Ishikawa (cell line): ENCODE measurements around the gene SPATA6L.

ENCODE experiments used
- CEBPB ChIP-seq: IDR thresholded peaks from 2 replicates; pipeline ENCODE4 v1.6.1; 2012
- EGR1 ChIP-seq: IDR thresholded peaks from 2 replicates; pipeline ENCODE4 v1.6.1; 2012
- EP300 ChIP-seq: IDR thresholded peaks from 2 replicates; pipeline ENCODE4 v1.6.1; 2012; ENCODE audit warnings: borderline replicate concordance
- FOXM1 ChIP-seq: IDR thresholded peaks from 2 replicates; pipeline ENCODE4 v1.6.1; 2012; ENCODE audit warnings: low read depth, borderline replicate concordance
- RAD21 ChIP-seq: IDR thresholded peaks from 2 replicates; pipeline ENCODE4 v1.6.1; 2012; ENCODE audit warnings: low read depth
- TAF1 ChIP-seq: IDR thresholded peaks from 2 replicates; pipeline ENCODE4 v1.6.1; 2012; ENCODE audit warnings: low read depth, mild to moderate bottlenecking
- TCF12 ChIP-seq: IDR thresholded peaks from 2 replicates; pipeline ENCODE4 v1.6.1; 2012; ENCODE audit warnings: low read depth
- TEAD4 ChIP-seq: IDR thresholded peaks from 2 replicates; pipeline ENCODE4 v1.6.1; 2012
- TF ChIP-seq, protein P1 (sequence below): IDR thresholded peaks from 2 replicates; pipeline ENCODE4 v1.6.1; 2012; ENCODE audit warnings: low read depth, mild to moderate bottlenecking
- TF ChIP-seq, protein P2 (sequence below): IDR thresholded peaks from 2 replicates; pipeline ENCODE4 v1.6.1; 2012

DNA sequence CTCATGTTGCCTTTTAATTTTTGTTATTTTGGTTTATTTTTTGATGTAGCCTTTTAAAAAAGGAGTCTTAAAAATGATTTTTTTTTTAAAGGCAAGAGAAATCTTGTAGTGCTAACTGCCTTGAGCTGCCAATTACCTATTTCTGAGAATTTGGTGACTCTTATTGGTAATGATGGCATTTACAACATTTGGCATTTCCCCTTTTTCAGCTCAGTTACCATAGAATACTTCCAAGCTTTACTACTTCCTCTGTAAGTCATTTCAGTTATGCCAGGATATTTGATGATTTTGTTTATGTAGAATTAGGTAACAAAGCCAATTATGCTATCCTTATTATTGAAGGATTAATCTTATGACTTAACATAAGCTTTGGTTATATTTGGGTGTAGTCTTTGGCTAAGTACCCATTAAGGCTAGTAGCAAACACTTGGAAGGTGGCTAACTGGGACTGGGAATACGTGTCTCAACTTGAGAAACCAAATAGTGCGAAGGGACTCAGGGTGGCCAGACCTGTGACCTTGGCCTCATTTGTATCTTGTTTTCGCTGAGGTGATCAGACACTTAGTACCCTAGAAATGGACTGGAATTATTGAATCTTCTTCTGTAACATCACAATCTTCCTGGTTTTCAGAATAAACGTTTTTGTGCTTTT is 40.8 kb upstream of the SPATA6L start:
- TF ChIP-seq EP300, result no peak
- TF ChIP-seq TCF12, result no peak
- TF ChIP-seq, protein P1, sequence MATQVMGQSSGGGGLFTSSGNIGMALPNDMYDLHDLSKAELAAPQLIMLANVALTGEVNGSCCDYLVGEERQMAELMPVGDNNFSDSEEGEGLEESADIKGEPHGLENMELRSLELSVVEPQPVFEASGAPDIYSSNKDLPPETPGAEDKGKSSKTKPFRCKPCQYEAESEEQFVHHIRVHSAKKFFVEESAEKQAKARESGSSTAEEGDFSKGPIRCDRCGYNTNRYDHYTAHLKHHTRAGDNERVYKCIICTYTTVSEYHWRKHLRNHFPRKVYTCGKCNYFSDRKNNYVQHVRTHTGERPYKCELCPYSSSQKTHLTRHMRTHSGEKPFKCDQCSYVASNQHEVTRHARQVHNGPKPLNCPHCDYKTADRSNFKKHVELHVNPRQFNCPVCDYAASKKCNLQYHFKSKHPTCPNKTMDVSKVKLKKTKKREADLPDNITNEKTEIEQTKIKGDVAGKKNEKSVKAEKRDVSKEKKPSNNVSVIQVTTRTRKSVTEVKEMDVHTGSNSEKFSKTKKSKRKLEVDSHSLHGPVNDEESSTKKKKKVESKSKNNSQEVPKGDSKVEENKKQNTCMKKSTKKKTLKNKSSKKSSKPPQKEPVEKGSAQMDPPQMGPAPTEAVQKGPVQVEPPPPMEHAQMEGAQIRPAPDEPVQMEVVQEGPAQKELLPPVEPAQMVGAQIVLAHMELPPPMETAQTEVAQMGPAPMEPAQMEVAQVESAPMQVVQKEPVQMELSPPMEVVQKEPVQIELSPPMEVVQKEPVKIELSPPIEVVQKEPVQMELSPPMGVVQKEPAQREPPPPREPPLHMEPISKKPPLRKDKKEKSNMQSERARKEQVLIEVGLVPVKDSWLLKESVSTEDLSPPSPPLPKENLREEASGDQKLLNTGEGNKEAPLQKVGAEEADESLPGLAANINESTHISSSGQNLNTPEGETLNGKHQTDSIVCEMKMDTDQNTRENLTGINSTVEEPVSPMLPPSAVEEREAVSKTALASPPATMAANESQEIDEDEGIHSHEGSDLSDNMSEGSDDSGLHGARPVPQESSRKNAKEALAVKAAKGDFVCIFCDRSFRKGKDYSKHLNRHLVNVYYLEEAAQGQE, result no peak
- TF ChIP-seq FOXM1, result no peak
- TF ChIP-seq TEAD4, result no peak
- TF ChIP-seq CEBPB, result no peak
- no peak for TF ChIP-seq TAF1
- TF ChIP-seq, protein P2, sequence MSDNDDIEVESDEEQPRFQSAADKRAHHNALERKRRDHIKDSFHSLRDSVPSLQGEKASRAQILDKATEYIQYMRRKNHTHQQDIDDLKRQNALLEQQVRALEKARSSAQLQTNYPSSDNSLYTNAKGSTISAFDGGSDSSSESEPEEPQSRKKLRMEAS, result no peak
- TF ChIP-seq EGR1, result no peak
- TF ChIP-seq RAD21, result no peak
